Measurements from ENCODE around the gene SSBP3. TPM values are rescaled to one million over a fixed set of nuclear protein-coding genes. Genes with fewer than 3 reads are reported as not detected.

Gene SSBP3
- total RNA-seq, 1 donor from 2014 or later = 70.7 TPM

GRCh38 chr1:54399765-54400164 is 6.4 kb downstream of the SSBP3 start:
- intact Hi-C loops (cut with DNase I) = loop anchor here (10.0 kb wide), 1 partner anchor 75 kb away; no protein-coding TSS in a partner anchor
- H3K27ac ChIP-seq = no peak overlapping the region
- peaks cover 73% of the 10 kb centered on the region for H3K4me1 ChIP-seq
- no peaks in the 10 kb centered on the region for H3K27me3 ChIP-seq
- no peaks in the 10 kb centered on the region for H3K9me3 ChIP-seq
- no peak for DNase-seq (ENCODE audit: extremely low spot score in 2 of 2)
- peaks cover 0 to 67% of the 10 kb centered on the region in 2 donors for H3K36me3 ChIP-seq
- no peak for TF ChIP-seq POLR2A (IDR thresholded peaks at IDR 0.05)
- TF ChIP-seq, protein P1, sequence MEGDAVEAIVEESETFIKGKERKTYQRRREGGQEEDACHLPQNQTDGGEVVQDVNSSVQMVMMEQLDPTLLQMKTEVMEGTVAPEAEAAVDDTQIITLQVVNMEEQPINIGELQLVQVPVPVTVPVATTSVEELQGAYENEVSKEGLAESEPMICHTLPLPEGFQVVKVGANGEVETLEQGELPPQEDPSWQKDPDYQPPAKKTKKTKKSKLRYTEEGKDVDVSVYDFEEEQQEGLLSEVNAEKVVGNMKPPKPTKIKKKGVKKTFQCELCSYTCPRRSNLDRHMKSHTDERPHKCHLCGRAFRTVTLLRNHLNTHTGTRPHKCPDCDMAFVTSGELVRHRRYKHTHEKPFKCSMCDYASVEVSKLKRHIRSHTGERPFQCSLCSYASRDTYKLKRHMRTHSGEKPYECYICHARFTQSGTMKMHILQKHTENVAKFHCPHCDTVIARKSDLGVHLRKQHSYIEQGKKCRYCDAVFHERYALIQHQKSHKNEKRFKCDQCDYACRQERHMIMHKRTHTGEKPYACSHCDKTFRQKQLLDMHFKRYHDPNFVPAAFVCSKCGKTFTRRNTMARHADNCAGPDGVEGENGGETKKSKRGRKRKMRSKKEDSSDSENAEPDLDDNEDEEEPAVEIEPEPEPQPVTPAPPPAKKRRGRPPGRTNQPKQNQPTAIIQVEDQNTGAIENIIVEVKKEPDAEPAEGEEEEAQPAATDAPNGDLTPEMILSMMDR (IDR thresholded peaks at IDR 0.05) = no peak
- H3K4me3 ChIP-seq = no peak overlapping the region

- intact Hi-C loops (cut with DNase I) = no loop called here
Observed at GRCh38 chr1:54398963-54399528, 7.1 kb downstream of the SSBP3 start.

DNA sequence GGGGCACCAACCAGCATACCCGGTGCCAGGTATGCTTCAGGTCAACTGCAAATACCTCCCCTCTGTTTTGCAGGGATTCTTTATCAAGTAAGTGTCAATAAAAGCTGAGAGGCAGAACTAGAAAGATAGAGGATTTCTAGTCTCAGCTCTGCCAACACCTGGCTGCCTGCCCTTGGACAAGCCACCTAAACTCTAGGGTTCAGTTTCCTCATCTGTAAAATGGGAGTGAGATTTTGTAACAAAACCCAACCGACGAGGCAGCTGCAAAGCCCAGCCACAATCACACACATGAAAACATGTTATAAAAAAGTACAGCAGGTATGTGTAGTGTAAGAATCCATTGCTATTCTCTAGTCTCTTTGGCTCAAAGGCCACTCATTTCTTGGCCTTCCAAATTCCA is 8.2 kb downstream of the SSBP3 start:
- Histone ChIP-seq H3K9me3 (no peaks in the 10 kb centered on the region), H3K36me3 (peaks cover 0 to 81% of the 10 kb centered on the region in 2 donors), H3K27me3 (no peaks in the 10 kb centered on the region), H3K4me1 (peaks cover 65% of the 10 kb centered on the region), H3K4me3 (no peak overlapping the region), H3K27ac (no peak overlapping the region)
- intact Hi-C loops (cut with DNase I) = no loop called here
- no peak for DNase-seq (ENCODE audit: extremely low spot score in 2 of 2)
- no peak for TF ChIP-seq POLR2AphosphoS5 (IDR thresholded peaks at IDR 0.05; ENCODE audit: insufficient read depth in 1 of 2, low read depth in 1 of 2)
- no peak for TF ChIP-seq POLR2A (IDR thresholded peaks at IDR 0.05)
- TF ChIP-seq, protein P1 (IDR thresholded peaks at IDR 0.05) = no peak

More at GRCh38 chr1:54398963-54399528, 7.1 kb downstream of the SSBP3 start:
- H3K4me3 ChIP-seq = no peak overlapping the region
- DNase-seq (ENCODE audit: extremely low spot score in 2 of 2) = no peak
- no peaks in the 10 kb centered on the region for H3K27me3 ChIP-seq
- peaks cover 66% of the 10 kb centered on the region for H3K4me1 ChIP-seq
- TF ChIP-seq, protein P1 (IDR thresholded peaks at IDR 0.05) = no peak
- TF ChIP-seq POLR2AphosphoS5 (IDR thresholded peaks at IDR 0.05; ENCODE audit: insufficient read depth in 1 of 2, low read depth in 1 of 2) = no peak
- TF ChIP-seq POLR2A (IDR thresholded peaks at IDR 0.05) = no peak
- H3K36me3 ChIP-seq = peaks cover 0 to 70% of the 10 kb centered on the region in 2 donors
- no peaks in the 10 kb centered on the region for H3K9me3 ChIP-seq
- H3K27ac ChIP-seq = no peak overlapping the region

DNA sequence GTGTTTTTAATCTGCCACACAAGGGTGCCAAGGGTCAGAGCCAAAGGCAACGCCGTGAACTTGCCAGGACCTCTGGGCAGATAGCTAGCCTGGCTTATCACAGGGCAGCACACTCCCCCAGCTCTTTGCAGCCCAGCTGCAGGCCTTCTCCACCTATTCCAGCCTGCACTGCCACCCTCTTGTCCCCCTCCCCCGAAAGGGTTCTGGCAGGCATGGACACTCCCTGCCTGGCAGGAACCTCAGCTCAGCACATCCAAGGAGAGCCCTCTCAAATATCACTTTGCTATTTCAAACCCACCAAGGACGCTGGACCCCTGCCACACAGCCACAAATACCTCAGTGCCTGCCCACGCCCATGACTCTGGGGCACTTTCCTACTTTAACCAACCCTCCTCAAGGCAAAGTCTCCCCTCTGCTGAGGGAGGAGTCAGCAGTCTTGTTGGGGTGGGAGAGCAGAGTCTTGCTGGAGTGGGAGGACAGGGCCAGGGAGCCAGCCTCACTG is 9.1 kb downstream of the SSBP3 start:
- H3K27ac ChIP-seq = no peak overlapping the region
- peaks cover 65% of the 10 kb centered on the region for H3K4me1 ChIP-seq
- TF ChIP-seq POLR2A (IDR thresholded peaks at IDR 0.05) (no peak), POLR2AphosphoS5 (IDR thresholded peaks at IDR 0.05; ENCODE audit: insufficient read depth in 1 of 2, low read depth in 1 of 2) (no peak)
- TF ChIP-seq, protein P1 (IDR thresholded peaks at IDR 0.05) = no peak
- DNase-seq (ENCODE audit: extremely low spot score in 2 of 2) = no peak
- intact Hi-C loops (cut with DNase I) = no loop called here
- no peaks in the 10 kb centered on the region for H3K27me3 ChIP-seq
- peaks cover 0 to 87% of the 10 kb centered on the region in 2 donors for H3K36me3 ChIP-seq
- H3K4me3 ChIP-seq = no peak overlapping the region
- no peaks in the 10 kb centered on the region for H3K9me3 ChIP-seq

DNA sequence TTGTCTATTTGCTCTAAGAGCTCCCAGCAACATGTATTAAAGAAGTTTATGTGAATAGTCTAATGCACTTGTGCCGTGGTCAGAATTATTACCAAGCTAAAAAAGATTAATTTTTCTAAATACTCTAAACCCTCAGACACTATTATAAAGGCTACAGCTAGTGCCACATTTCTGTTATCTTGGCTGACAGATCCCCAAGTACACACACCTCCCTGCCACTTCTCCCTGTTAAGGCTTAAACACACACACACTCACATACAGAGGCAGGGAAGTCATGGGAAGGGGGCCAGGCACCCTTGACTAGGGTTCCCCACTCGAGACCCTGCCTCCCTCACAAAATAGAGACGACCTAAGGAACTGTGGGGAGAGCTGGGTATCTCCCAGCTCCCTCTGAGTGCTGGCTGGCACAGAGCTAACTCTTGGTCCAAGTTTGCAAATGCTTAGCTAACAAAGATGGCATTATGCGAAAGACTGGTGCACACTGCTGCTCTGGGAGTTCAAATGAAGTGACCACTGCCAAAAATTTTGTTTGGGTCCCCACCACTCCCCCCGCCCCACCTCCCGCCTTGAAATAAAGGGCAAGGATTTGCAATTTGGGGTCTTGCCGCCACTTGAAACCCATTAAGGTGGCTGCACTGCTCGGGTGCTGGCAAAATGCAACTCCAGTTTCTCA is 9.8 kb downstream of the SSBP3 start:
- Histone ChIP-seq H3K27ac (no peak overlapping the region), H3K9me3 (no peaks in the 10 kb centered on the region), H3K36me3 (peaks cover 0 to 85% of the 10 kb centered on the region in 2 donors), H3K4me1 (peaks cover 65% of the 10 kb centered on the region), H3K4me3 (no peak overlapping the region), H3K27me3 (no peaks in the 10 kb centered on the region)
- intact Hi-C loops (cut with DNase I) = no loop called here
- DNase-seq (ENCODE audit: extremely low spot score in 2 of 2) = no peak
- TF ChIP-seq, protein P1 (IDR thresholded peaks at IDR 0.05) = no peak
- TF ChIP-seq POLR2AphosphoS5 (IDR thresholded peaks at IDR 0.05; ENCODE audit: insufficient read depth in 1 of 2, low read depth in 1 of 2) = no peak
- TF ChIP-seq POLR2A (IDR thresholded peaks at IDR 0.05) = no peak
